Thoracic aorta (tissue), 2 donors: Measurements from ENCODE around the gene SERPINA6. TPM values are rescaled to one million over a fixed set of nuclear protein-coding genes. Genes with fewer than 3 reads are reported as not detected.

Experiments
- ATAC-seq: fragments of 150-250 bp; one replicate; pipeline ENCODE4 v1.8.0; 2017; ENCODE audit warnings: low read depth; ENCODE audit not compliant: insufficient number of reproducible peaks, low FRiP score
- DNase-seq: peaks from one replicate; pipeline ENCODE4 v3.0.0-alpha.2; 2020; ENCODE audit warnings: low spot score
- H3K27ac ChIP-seq, 2 donors: fragments of 200-600 bp; sonication (generic); 1 replicate in 1 of 2; 2 replicates in 1 of 2; pipeline ENCODE4 v1.5.1; 2016; ENCODE audit warnings: mild to moderate bottlenecking in 2 of 2, moderate library complexity in 2 of 2
- H3K27me3 ChIP-seq: fragments of 200-600 bp; sonication (generic); replicated peaks from 2 replicates; pipeline ENCODE4 v1.6.0; 2016; ENCODE audit warnings: mild to moderate bottlenecking; ENCODE audit not compliant: insufficient read depth
- H3K36me3 ChIP-seq: fragments of 200-600 bp; sonication (generic); one replicate; pipeline ENCODE4 v1.5.1; 2016
- H3K4me1 ChIP-seq, 2 donors: fragments of 200-600 bp; sonication (generic); 1 replicate in 1 of 2; 2 replicates in 1 of 2; pipeline versions ENCODE4 v1.5.1 to v1.6.0; 2016; ENCODE audit warnings: low read depth in 2 of 2, mild to moderate bottlenecking in 1 of 2; ENCODE audit not compliant: control insufficient read depth in 1 of 2
- H3K4me3 ChIP-seq: fragments of 200-600 bp; sonication (generic); 2 replicates; pipeline ENCODE4 v1.5.1; 2016; ENCODE audit warnings: mild to moderate bottlenecking
- H3K9me3 ChIP-seq: fragments of 200-600 bp; sonication (generic); 2 replicates; pipeline ENCODE4 v1.5.1; 2016
- total RNA-seq, 2 donors: library from RNA; depleted of rRNA; stranded (reverse); fragments of >200 nt; gene quantifications; one replicate each; pipeline versions ENCODE4 v1.1.0 to v1.2.3, GENCODE V29; 2016
- TF ChIP-seq, protein P1 (sequence below): fragments of 200-600 bp; sonication (generic); IDR thresholded peaks from one replicate; pipeline ENCODE4 v1.5.1; 2019; ENCODE audit warnings: antibody characterized with exemption

Gene SERPINA6
- total RNA-seq, 2 donors from 2014 or later = not detected

- DNase-seq (no peak), ATAC-seq (no peak)
- no peak overlapping the region for H3K4me3 ChIP-seq
- H3K9me3 ChIP-seq = no peaks in the 10 kb centered on the region
- TF ChIP-seq, protein P1, sequence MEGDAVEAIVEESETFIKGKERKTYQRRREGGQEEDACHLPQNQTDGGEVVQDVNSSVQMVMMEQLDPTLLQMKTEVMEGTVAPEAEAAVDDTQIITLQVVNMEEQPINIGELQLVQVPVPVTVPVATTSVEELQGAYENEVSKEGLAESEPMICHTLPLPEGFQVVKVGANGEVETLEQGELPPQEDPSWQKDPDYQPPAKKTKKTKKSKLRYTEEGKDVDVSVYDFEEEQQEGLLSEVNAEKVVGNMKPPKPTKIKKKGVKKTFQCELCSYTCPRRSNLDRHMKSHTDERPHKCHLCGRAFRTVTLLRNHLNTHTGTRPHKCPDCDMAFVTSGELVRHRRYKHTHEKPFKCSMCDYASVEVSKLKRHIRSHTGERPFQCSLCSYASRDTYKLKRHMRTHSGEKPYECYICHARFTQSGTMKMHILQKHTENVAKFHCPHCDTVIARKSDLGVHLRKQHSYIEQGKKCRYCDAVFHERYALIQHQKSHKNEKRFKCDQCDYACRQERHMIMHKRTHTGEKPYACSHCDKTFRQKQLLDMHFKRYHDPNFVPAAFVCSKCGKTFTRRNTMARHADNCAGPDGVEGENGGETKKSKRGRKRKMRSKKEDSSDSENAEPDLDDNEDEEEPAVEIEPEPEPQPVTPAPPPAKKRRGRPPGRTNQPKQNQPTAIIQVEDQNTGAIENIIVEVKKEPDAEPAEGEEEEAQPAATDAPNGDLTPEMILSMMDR = no peak
- H3K27ac ChIP-seq = no peak overlapping the region
- H3K36me3 ChIP-seq = no peaks in the 10 kb centered on the region
- H3K4me1 ChIP-seq = no peaks in the 10 kb centered on the region
- no peaks in the 10 kb centered on the region for H3K27me3 ChIP-seq
Observed at GRCh38 chr14:94364037-94364436, 40.9 kb upstream of the SERPINA6 start.

DNA sequence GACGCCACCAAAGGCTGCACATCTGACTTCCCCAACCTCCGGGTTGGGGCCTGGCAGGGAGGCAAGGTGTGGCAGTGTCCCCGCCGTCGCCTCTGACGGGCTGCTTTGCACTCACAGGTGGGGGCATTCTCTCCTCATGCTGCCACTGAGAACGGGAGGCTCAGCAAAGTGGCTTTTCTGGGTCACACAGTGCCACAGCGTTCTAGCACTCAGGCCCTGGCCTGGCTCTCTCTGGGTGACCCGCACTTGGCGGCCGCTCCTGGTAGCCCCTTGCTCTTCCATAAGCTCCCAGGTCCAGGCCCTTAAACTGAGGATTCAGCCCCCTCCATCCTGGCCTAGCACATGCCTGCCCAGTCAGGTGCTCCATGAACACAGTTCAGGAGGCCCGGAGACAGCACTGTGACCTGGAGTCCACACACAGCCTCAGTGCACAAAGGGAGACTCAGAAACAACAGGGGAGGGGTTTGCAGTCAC is 40.1 kb upstream of the SERPINA6 start:
- Histone ChIP-seq H3K36me3 (no peaks in the 10 kb centered on the region), H3K4me3 (no peak overlapping the region), H3K27ac (no peak overlapping the region), H3K27me3 (no peaks in the 10 kb centered on the region), H3K9me3 (no peaks in the 10 kb centered on the region), H3K4me1 (no peaks in the 10 kb centered on the region)
- DNase-seq (no peak), ATAC-seq (no peak)
- TF ChIP-seq, protein P1 = no peak

- TF ChIP-seq, protein P1 = no peak
- no peak overlapping the region for H3K4me3 ChIP-seq
- no peaks in the 10 kb centered on the region for H3K27me3 ChIP-seq
- ATAC-seq (no peak), DNase-seq (no peak)
- no peaks in the 10 kb centered on the region for H3K36me3 ChIP-seq
- H3K27ac ChIP-seq = no peak overlapping the region
- H3K9me3 ChIP-seq = no peaks in the 10 kb centered on the region
- no peaks in the 10 kb centered on the region for H3K4me1 ChIP-seq
Observed at GRCh38 chr14:94362614-94363133, 39.5 kb upstream of the SERPINA6 start.

DNA sequence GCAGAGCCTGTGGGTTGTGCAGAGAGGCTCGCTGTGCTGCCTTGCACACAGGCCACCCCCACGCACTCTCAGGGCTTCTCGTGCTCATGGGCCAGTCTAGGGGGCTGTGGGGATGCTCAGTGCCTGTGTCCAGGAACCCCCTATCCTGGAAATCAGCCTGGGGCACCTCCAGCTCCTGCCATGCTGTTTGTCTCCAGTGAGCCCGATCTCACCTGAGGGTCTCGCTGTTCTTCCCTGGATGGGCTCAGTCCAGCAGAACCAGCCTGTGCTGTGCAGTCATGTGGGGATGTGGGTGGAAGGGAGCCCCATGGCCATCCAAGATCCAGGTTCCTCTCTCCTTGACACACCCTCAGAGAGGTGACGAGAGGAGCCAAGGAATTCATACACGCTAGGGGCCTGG is 38.5 kb upstream of the SERPINA6 start:
- H3K27ac ChIP-seq = no peak overlapping the region
- ATAC-seq = no peak
- TF ChIP-seq, protein P1 = no peak
- no peaks in the 10 kb centered on the region for H3K9me3 ChIP-seq
- H3K4me3 ChIP-seq = no peak overlapping the region
- no peaks in the 10 kb centered on the region for H3K27me3 ChIP-seq
- no peaks in the 10 kb centered on the region for H3K36me3 ChIP-seq
- H3K4me1 ChIP-seq = no peaks in the 10 kb centered on the region
- DNase-seq = no peak

DNA sequence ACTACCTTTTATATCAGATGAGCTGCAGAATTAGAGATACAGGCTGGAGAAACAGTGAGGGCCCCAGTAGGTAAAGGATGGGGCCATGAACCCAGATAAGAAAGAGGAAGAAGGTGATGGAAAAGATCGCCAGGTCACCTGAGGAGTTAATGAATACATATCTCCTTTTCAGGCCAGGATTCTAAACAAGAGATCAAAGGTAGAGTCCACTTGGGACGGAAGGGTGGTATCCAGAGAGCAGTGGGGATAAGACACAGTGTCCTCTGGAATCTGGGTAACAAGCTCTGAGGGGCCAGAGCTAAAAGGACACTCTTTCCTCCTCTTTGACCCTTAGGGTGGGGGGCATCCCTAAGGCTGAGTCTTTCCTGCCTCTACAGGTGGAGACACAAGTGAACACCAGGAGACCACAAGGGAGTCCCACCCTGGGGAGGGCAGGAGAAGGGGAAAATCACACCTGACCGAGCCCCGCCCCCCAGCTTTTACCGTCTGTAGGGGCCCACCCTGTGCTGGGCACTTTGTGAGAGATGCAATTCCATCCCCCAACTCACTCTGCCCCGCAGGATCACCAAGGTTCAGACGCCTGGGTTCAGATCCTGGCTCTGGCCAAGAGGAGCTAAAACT is 37.9 kb upstream of the SERPINA6 start:
- DNase-seq (no peak), ATAC-seq (no peak)
- H3K9me3 ChIP-seq = no peaks in the 10 kb centered on the region
- H3K4me1 ChIP-seq = no peaks in the 10 kb centered on the region
- no peak overlapping the region for H3K27ac ChIP-seq
- no peaks in the 10 kb centered on the region for H3K36me3 ChIP-seq
- no peak overlapping the region for H3K4me3 ChIP-seq
- no peaks in the 10 kb centered on the region for H3K27me3 ChIP-seq
- TF ChIP-seq, protein P1 = no peak
